Measurements from ENCODE around the gene SNAI1.

The SNAI1 gene

DNA sequence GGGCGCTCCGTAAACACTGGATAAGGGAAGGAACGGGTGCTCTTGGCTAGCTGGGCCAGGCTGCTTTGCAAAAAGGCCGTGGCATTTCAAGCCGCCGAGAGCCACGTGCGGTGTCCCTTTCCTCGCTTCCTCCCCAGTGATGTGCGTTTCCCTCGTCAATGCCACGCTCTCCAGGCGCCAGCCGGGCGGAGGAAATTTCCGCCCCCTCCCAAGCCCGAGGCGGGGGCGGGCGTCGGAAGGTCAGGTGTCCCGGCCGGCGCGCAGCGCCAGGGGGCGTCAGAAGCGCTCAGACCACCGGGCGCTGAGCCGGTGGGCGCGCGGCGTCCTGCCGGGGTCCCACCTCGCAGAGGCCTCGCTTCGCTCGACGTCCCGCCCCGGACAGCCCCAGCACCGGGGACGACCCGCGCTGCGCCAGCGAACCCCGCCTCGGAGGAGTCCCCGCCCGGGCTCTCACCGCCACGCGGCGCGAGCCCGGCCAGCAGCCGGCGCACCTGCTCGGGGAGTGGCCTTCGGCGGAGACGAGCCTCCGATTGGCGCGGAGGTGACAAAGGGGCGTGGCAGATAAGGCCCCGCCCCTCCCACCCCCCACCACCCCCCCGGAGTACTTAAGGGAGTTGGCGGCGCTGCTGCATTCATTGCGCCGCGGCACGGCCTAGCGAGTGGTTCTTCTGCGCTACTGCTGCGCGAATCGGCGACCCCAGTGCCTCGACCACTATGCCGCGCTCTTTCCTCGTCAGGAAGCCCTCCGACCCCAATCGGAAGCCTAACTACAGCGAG is at the start of gene SNAI1:
TSS of gene SNAI1 (plus strand) at position 635 of the 777 bp plus-strand sequence. CDS start at position 715, 80 bp downstream.
- peak; percentile 99 for DNase-seq (ENCODE audit: low spot score)
- TF ChIP-seq, protein P1, sequence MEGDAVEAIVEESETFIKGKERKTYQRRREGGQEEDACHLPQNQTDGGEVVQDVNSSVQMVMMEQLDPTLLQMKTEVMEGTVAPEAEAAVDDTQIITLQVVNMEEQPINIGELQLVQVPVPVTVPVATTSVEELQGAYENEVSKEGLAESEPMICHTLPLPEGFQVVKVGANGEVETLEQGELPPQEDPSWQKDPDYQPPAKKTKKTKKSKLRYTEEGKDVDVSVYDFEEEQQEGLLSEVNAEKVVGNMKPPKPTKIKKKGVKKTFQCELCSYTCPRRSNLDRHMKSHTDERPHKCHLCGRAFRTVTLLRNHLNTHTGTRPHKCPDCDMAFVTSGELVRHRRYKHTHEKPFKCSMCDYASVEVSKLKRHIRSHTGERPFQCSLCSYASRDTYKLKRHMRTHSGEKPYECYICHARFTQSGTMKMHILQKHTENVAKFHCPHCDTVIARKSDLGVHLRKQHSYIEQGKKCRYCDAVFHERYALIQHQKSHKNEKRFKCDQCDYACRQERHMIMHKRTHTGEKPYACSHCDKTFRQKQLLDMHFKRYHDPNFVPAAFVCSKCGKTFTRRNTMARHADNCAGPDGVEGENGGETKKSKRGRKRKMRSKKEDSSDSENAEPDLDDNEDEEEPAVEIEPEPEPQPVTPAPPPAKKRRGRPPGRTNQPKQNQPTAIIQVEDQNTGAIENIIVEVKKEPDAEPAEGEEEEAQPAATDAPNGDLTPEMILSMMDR (IDR thresholded peaks at IDR 0.05; ENCODE audit: extremely low read depth, insufficient read depth, missing control alignments) = peak; percentile 55
- in situ Hi-C loops (cut with MboI; ENCODE audit: low pct_unique_long_range_greater_than_20kb, low sequenced_read_pairs, unreplicated experiment) = loop anchor here (25.0 kb wide), 1 partner anchor 205 kb away; the partner anchor contains the start of gene CEBPB

- no peak for DNase-seq (ENCODE audit: low spot score)
- in situ Hi-C loops (cut with MboI; ENCODE audit: low pct_unique_long_range_greater_than_20kb, low sequenced_read_pairs, unreplicated experiment) = no loop called here
- TF ChIP-seq, protein P1 (IDR thresholded peaks at IDR 0.05; ENCODE audit: extremely low read depth, insufficient read depth, missing control alignments) = no peak
These were observed 47.0 kb upstream of the SNAI1 start for GRCh38 chr20:49935746-49936152.

DNA sequence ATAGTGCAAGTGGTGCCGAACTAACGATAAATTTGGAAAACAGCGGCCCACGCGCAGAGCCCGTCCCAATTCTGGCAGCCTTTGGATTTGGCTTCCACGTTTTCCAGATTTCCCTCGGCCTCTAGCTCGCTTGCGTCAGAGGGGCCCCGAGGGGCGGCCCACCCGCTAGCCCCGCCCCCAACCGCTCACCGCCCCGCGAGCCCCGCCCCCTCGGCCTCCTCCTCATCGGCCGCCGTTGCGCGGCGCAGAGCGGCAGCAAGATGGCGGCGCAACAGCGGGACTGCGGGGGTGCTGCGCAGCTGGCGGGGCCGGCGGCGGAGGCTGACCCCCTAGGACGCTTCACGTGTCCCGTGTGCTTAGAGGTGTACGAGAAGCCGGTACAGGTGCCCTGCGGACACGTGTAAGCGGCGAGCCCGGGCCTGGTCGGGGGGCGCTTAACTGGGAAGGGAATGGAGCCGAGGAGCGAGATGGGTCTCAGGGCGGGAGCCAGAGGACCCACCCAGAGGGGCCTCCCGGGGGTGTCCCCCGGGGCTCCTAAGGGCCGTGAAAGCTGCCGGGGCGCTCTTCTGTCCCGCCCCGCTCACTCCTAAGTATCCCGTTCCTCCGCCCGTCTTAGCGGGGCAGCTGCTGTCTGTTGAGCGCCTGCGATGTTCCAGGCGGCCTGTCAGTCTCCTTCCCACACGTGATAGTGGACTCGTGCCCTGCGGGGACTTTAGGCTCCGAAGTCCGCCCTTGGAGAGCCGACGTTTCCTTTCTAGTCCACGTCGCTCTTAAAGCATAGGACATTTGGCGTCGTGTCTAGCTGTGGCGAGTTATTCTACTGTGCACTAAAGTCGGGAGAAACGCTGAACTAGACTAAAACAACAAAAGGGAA is 46.4 kb upstream of the SNAI1 start, which contains the start of gene RNF114:
TSS of gene RNF114 (plus strand) at position 245 of the 874 bp plus-strand sequence. CDS start at position 261, 16 bp downstream.
- in situ Hi-C loops (cut with MboI; ENCODE audit: low pct_unique_long_range_greater_than_20kb, low sequenced_read_pairs, unreplicated experiment) = no loop called here
- DNase-seq (ENCODE audit: low spot score) = peak; percentile 97
- TF ChIP-seq, protein P1 (IDR thresholded peaks at IDR 0.05; ENCODE audit: extremely low read depth, insufficient read depth, missing control alignments) = no peak

- TF ChIP-seq, protein P1 (IDR thresholded peaks at IDR 0.05; ENCODE audit: extremely low read depth, insufficient read depth, missing control alignments) = no peak
- in situ Hi-C loops (cut with MboI; ENCODE audit: low pct_unique_long_range_greater_than_20kb, low sequenced_read_pairs, unreplicated experiment) = no loop called here
- DNase-seq (ENCODE audit: low spot score) = no peak
These were observed 45.5 kb upstream of the SNAI1 start for GRCh38 chr20:49937027-49937929.

- TF ChIP-seq, protein P1 (IDR thresholded peaks at IDR 0.05; ENCODE audit: extremely low read depth, insufficient read depth, missing control alignments) = no peak
- in situ Hi-C loops (cut with MboI; ENCODE audit: low pct_unique_long_range_greater_than_20kb, low sequenced_read_pairs, unreplicated experiment) = no loop called here
These were observed 44.3 kb upstream of the SNAI1 start for GRCh38 chr20:49938173-49939163.

More at GRCh38 chr20:49938173-49939163, 44.3 kb upstream of the SNAI1 start:
- DNase-seq (ENCODE audit: low spot score) = no peak
